ENCODE measurements around the gene CLHC1.

The CLHC1 gene

DNA sequence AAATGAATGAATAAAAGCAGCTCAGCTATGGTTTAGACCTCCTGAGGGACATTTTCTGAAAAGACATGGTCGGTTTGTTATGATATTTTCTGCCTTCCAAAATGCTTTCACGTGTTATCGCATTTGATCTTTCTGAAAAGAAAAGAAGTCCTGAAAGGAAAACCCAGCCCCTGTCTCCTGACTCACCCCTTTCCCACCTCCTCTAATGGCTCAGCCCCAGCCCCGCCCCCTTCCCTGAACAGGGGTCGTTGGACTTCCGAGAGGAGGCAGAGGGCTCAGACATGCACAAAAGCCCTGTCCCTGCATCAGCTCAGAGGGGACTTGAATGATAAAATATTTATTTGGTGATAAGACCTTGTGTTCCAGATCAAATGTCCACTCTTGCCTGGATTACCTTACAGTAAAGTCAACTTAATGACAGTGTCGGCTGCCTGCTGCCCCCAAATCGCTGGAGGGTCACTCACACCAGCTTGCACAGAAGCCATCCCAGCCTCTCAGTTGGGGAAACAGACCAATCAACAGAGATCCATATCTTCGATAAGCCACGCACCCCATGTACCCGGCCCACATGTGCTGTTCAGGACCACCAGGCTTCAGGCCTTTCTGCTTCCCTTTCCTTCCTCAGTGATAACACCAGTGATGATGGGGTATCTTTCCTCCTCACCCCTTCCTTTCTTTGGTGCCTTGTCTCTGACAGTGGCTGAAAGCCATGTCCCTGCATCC lies 69.6 kb downstream of the CLHC1 start:
- Histone ChIP-seq H3K9ac (ENCODE audit: low read length) (peak overlapping the region; percentile 31), H3K9me3 (ENCODE audit: control insufficient read depth, low read length) (no peaks in the 10 kb centered on the region), H3K27me3 (ENCODE audit: control insufficient read depth, insufficient read depth, low read length) (no peaks in the 10 kb centered on the region), H3K4me3 (ENCODE audit: low read length) (no peak overlapping the region), H3K36me3 (ENCODE audit: control insufficient read depth, insufficient read depth, low read length) (no peaks in the 10 kb centered on the region), H3K4me1 (ENCODE audit: control insufficient read depth, insufficient read depth, low read length) (peaks cover 89% of the 10 kb centered on the region)

- peaks cover 93% of the 10 kb centered on the region for H3K4me1 ChIP-seq (ENCODE audit: control insufficient read depth, insufficient read depth, low read length)
- no peaks in the 10 kb centered on the region for H3K36me3 ChIP-seq (ENCODE audit: control insufficient read depth, insufficient read depth, low read length)
- H3K4me3 ChIP-seq (ENCODE audit: low read length): no peak overlapping the region
- H3K9ac ChIP-seq (ENCODE audit: low read length): no peak overlapping the region
- H3K9me3 ChIP-seq (ENCODE audit: control insufficient read depth, low read length): no peaks in the 10 kb centered on the region
- H3K27me3 ChIP-seq (ENCODE audit: control insufficient read depth, insufficient read depth, low read length): no peaks in the 10 kb centered on the region
These were observed 70.5 kb downstream of the CLHC1 start for GRCh38 chr2:55161295-55162210.

DNA sequence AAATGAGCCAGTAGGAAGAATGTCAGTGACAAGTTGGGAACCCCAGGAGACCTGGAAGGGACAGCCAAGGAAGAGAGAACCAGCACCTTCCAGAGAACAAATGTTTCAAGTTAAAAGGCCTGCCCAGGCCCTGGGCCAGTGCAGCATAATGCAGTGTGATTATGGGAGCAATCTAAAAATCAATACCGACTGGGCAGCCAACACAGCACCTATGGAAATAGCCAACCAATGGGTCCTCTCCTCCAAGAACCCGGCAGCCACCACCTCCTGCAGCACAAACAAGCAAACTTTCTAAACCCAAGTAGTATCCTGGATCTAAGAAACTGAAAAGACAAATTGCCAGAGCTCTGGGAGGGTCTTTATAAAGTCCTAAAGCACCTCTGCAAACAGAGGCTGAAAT lies 71.7 kb downstream of the CLHC1 start:
- Histone ChIP-seq H3K36me3 (ENCODE audit: control insufficient read depth, insufficient read depth, low read length) (no peaks in the 10 kb centered on the region), H3K9ac (ENCODE audit: low read length) (no peak overlapping the region), H3K9me3 (ENCODE audit: control insufficient read depth, low read length) (no peaks in the 10 kb centered on the region), H3K27me3 (ENCODE audit: control insufficient read depth, insufficient read depth, low read length) (no peaks in the 10 kb centered on the region), H3K4me1 (ENCODE audit: control insufficient read depth, insufficient read depth, low read length) (peaks cover 96% of the 10 kb centered on the region), H3K4me3 (ENCODE audit: low read length) (no peak overlapping the region)

DNA sequence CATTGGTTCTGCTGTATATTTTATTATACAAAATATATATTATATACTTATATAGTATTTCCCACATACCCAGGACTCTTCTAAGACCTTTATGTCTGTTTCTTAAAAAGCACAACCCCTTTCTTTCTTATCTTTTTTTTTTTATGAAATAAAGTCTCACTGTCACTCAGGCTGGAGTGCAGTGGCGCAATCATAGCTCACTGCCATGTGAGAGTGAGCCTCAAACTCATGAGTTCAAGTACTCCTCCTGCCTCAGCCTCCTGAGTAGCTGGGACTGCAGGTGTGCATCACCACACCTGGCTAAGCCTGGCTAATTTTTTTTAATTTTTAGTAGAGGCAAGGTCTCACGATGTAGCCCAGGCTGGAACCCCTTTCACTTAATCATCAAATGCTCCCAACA lies 72.3 kb downstream of the CLHC1 start:
- Histone ChIP-seq H3K9ac (ENCODE audit: low read length) (no peak overlapping the region), H3K36me3 (ENCODE audit: control insufficient read depth, insufficient read depth, low read length) (no peaks in the 10 kb centered on the region), H3K4me3 (ENCODE audit: low read length) (no peak overlapping the region), H3K4me1 (ENCODE audit: control insufficient read depth, insufficient read depth, low read length) (peaks cover 96% of the 10 kb centered on the region), H3K27me3 (ENCODE audit: control insufficient read depth, insufficient read depth, low read length) (no peaks in the 10 kb centered on the region), H3K9me3 (ENCODE audit: control insufficient read depth, low read length) (no peaks in the 10 kb centered on the region)

DNA sequence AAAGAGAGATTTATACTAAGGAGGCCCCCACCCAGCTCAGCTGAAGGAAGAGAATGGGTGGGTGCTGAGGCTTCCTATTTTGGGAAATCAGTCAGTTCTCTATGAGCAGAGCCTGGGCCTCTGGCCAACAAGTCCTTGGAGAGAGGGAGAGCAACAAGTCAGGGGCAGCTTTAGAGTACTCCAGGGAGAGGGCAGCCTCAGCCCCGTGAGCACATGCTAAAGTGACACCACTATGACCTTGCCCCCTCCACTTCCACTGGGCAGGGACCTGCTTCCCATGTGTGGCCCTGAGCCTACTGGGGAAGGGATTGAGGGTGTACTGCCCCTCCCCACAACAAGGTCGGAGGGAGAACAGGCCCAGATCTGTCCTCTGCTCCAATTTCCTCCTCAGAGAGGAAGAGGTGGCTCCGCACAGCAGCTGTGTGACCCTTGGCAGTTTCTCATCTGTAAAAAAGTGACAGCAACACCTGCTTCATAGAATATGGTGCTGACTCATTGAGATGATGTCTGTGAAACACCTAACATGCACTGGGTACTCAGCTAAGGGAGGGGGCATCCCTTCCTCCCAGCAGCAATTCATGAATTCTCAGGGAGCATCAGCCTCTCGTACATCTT lies 72.9 kb downstream of the CLHC1 start:
- no peaks in the 10 kb centered on the region for H3K27me3 ChIP-seq (ENCODE audit: control insufficient read depth, insufficient read depth, low read length)
- H3K36me3 ChIP-seq (ENCODE audit: control insufficient read depth, insufficient read depth, low read length): no peaks in the 10 kb centered on the region
- H3K9me3 ChIP-seq (ENCODE audit: control insufficient read depth, low read length): no peaks in the 10 kb centered on the region
- no peak overlapping the region for H3K4me3 ChIP-seq (ENCODE audit: low read length)
- H3K4me1 ChIP-seq (ENCODE audit: control insufficient read depth, insufficient read depth, low read length): peaks cover 96% of the 10 kb centered on the region
- H3K9ac ChIP-seq (ENCODE audit: low read length): no peak overlapping the region

- no peak overlapping the region for H3K4me3 ChIP-seq (ENCODE audit: low read length)
- H3K9ac ChIP-seq (ENCODE audit: low read length): no peak overlapping the region
- H3K36me3 ChIP-seq (ENCODE audit: control insufficient read depth, insufficient read depth, low read length): no peaks in the 10 kb centered on the region
- no peaks in the 10 kb centered on the region for H3K27me3 ChIP-seq (ENCODE audit: control insufficient read depth, insufficient read depth, low read length)
- H3K9me3 ChIP-seq (ENCODE audit: control insufficient read depth, low read length): no peaks in the 10 kb centered on the region
- peaks cover 93% of the 10 kb centered on the region for H3K4me1 ChIP-seq (ENCODE audit: control insufficient read depth, insufficient read depth, low read length)
These were observed 73.8 kb downstream of the CLHC1 start for GRCh38 chr2:55158111-55158814.

DNA sequence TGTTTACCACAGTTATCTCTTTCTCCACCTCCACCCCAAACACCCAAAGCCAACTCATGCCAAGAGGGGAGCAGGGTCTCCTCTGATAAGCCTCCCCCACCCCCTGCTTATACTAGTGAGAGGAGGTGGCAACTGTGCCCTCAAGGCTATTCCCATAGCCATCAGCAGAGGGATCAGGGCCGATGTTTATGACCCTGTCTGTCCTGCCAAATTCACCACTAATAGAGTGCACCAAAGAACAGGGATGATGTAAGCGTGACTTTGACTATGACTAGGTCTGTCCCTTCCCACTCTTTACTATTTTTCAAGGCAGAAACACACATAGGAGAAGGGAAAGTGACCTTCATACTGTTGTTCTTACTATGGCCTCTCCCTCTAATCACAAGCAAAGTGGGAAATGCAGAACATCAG lies 74.6 kb downstream of the CLHC1 start:
- H3K9ac ChIP-seq (ENCODE audit: low read length): no peak overlapping the region
- H3K27me3 ChIP-seq (ENCODE audit: control insufficient read depth, insufficient read depth, low read length): no peaks in the 10 kb centered on the region
- H3K36me3 ChIP-seq (ENCODE audit: control insufficient read depth, insufficient read depth, low read length): no peaks in the 10 kb centered on the region
- peaks cover 85% of the 10 kb centered on the region for H3K4me1 ChIP-seq (ENCODE audit: control insufficient read depth, insufficient read depth, low read length)
- no peak overlapping the region for H3K4me3 ChIP-seq (ENCODE audit: low read length)
- H3K9me3 ChIP-seq (ENCODE audit: control insufficient read depth, low read length): no peaks in the 10 kb centered on the region

GRCh38 chr2:55156984-55157383 lies 75.1 kb downstream of the CLHC1 start:
- Histone ChIP-seq H3K27me3 (ENCODE audit: control insufficient read depth, insufficient read depth, low read length) (no peaks in the 10 kb centered on the region), H3K9ac (ENCODE audit: low read length) (no peak overlapping the region), H3K36me3 (ENCODE audit: control insufficient read depth, insufficient read depth, low read length) (no peaks in the 10 kb centered on the region), H3K4me3 (ENCODE audit: low read length) (no peak overlapping the region), H3K4me1 (ENCODE audit: control insufficient read depth, insufficient read depth, low read length) (peaks cover 80% of the 10 kb centered on the region), H3K9me3 (ENCODE audit: control insufficient read depth, low read length) (no peaks in the 10 kb centered on the region)

DNA sequence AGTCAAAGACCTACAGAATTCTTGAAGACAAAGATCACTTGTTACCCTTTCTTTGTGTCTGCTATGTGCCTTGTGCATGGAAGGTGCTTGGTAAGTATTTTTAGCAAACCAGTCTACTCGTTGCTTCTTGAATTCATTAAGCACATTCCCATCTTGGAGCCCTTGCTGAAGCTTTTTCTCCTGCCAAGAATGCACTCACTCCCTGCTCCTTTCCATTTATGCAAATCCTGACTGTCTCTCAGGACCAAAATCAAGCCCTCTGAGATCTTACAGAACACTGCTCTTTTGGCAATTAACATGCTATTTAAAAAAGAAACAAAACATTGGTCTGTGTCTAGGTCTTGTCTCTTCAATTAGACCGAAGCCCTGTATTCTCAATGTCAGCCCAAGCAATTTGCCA lies 75.8 kb downstream of the CLHC1 start:
- H3K9ac ChIP-seq (ENCODE audit: low read length): no peak overlapping the region

DNA sequence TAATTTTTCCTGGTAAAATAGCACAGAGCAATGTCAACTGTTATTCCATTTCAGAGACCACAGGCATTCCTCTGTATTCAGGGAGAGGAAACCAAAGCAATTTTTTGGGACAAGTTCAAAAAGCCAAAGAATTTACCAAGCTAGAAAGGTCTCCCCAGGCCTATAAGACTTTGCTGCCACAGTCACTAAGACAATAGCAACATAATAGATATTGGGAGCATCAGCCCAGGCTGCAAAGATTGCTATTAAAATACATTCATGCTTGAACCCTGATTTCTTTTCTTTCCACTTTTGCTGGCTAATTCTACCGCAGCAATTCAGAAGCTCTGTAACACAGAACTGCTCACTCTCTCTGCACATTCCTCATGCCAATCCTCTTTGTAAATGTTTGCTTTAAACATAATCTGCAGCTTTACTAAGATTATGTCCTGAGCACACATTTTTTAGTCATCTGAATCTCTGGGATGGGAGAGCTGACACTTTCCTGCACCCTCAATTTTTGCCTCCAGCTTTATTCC lies 76.3 kb downstream of the CLHC1 start:
- Histone ChIP-seq H3K9ac (ENCODE audit: low read length) (no peak overlapping the region), H3K36me3 (ENCODE audit: control insufficient read depth, insufficient read depth, low read length) (no peaks in the 10 kb centered on the region), H3K4me1 (ENCODE audit: control insufficient read depth, insufficient read depth, low read length) (peaks cover 69% of the 10 kb centered on the region), H3K27me3 (ENCODE audit: control insufficient read depth, insufficient read depth, low read length) (no peaks in the 10 kb centered on the region), H3K4me3 (ENCODE audit: low read length) (no peak overlapping the region), H3K9me3 (ENCODE audit: control insufficient read depth, low read length) (no peaks in the 10 kb centered on the region)

More for the DNA sequence above, 75.8 kb downstream of the CLHC1 start:
- Histone ChIP-seq H3K4me1 (ENCODE audit: control insufficient read depth, insufficient read depth, low read length) (peaks cover 74% of the 10 kb centered on the region), H3K9me3 (ENCODE audit: control insufficient read depth, low read length) (no peaks in the 10 kb centered on the region), H3K4me3 (ENCODE audit: low read length) (no peak overlapping the region), H3K27me3 (ENCODE audit: control insufficient read depth, insufficient read depth, low read length) (no peaks in the 10 kb centered on the region), H3K36me3 (ENCODE audit: control insufficient read depth, insufficient read depth, low read length) (no peaks in the 10 kb centered on the region)

- no peak overlapping the region for H3K9ac ChIP-seq (ENCODE audit: low read length)
- H3K36me3 ChIP-seq (ENCODE audit: control insufficient read depth, insufficient read depth, low read length): no peaks in the 10 kb centered on the region
- no peak overlapping the region for H3K4me3 ChIP-seq (ENCODE audit: low read length)
- H3K9me3 ChIP-seq (ENCODE audit: control insufficient read depth, low read length): no peaks in the 10 kb centered on the region
- H3K4me1 ChIP-seq (ENCODE audit: control insufficient read depth, insufficient read depth, low read length): peaks cover 63% of the 10 kb centered on the region
- no peaks in the 10 kb centered on the region for H3K27me3 ChIP-seq (ENCODE audit: control insufficient read depth, insufficient read depth, low read length)
These were observed 76.9 kb downstream of the CLHC1 start for GRCh38 chr2:55155206-55155605.

All from mucosa of stomach (tissue), 1 donor.